Measurements from ENCODE around the gene SLC15A2. TPM values are rescaled to one million over a fixed set of nuclear protein-coding genes. Genes with fewer than 3 reads are reported as not detected.
A peak's percentile ranks its signal among the peaks of the same experiment; 100 is the strongest.

Gene SLC15A2
- total RNA-seq, 1 experiment from 2014 or later: 0.41 TPM

DNA sequence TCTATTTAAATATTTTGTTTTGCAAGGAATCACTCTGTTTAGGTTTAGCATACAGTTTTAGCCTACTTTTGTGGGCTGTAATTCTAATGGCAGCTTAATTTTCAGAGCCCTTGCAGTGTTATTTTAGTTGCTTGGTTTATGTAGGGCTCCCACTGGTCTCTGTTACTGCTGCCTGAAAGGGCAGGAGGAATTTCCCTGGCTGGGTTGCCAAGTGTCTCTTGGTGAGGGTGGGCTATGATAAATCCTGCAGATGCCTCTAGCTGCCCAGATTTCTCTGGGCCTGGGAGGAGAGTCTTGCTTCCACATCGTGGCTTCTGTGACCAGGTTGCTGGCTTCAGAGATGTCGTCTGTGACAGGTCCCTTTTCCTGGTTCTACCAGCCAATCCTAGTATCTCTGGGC lies 91.6 kb downstream of the SLC15A2 start:
- no TSS peak for BruUV-seq (replicated peaks)
- H3K36me3 ChIP-seq (ENCODE audit: control insufficient read depth, insufficient read depth, low read length): no peaks in the 10 kb centered on the region
- TF ChIP-seq POLR2AphosphoS5 (IDR thresholded peaks at IDR 0.05; ENCODE audit: low read depth, low read length): no peak
- TF ChIP-seq TCF7L2 (IDR thresholded peaks at IDR 0.05; ENCODE audit: low read depth, low read length): no peak
- ATAC-seq: no peak
- H3K9me3 ChIP-seq (ENCODE audit: control insufficient read depth, insufficient read depth, low read depth, low read length): peaks cover 16% of the 10 kb centered on the region
- no peak overlapping the region for H3K27ac ChIP-seq (ENCODE audit: low read length)
- in situ Hi-C loops (cut with HindIII; ENCODE audit: low pct_unique_long_range_greater_than_20kb, low sequenced_read_pairs): no loop called here
- no peaks in the 10 kb centered on the region for H3K4me1 ChIP-seq (ENCODE audit: control insufficient read depth, insufficient read depth, low read length)
- ChIA-PET CTCF (no interaction called here), POLR2A (no interaction called here)
- DNase-seq (ENCODE audit: low read depth, low spot score): no peak
- intact Hi-C loops (cut with micrococcal nuclease; ENCODE audit: unreplicated experiment): no loop called here
- H3K27me3 ChIP-seq (ENCODE audit: control insufficient read depth, insufficient read depth, low read length): peaks cover 5% of the 10 kb centered on the region
- H3K4me3 ChIP-seq (ENCODE audit: low read depth in 2 of 2, low read length in 2 of 2): no peak overlapping the region

GRCh38 chr3:121988146-121988545 lies 93.9 kb downstream of the SLC15A2 start:
- ATAC-seq: no peak
- no TSS peak for BruUV-seq (replicated peaks)
- H3K27me3 ChIP-seq (ENCODE audit: control insufficient read depth, insufficient read depth, low read length): peaks cover 5% of the 10 kb centered on the region; the same call in 1 of the 2 replicates
- H3K27ac ChIP-seq (ENCODE audit: low read length): no peak overlapping the region
- POLR2A ChIA-PET: interaction anchor here (0.7 kb wide), 1 partner anchor 16 kb away, joined by 3 read pairs; no protein-coding TSS in a partner anchor
- peaks cover 14% of the 10 kb centered on the region for H3K9me3 ChIP-seq (ENCODE audit: control insufficient read depth, insufficient read depth, low read depth, low read length)
- intact Hi-C loops (cut with micrococcal nuclease; ENCODE audit: unreplicated experiment): no loop called here
- DNase-seq (ENCODE audit: low read depth, low spot score): no peak
- no peak for TF ChIP-seq TCF7L2 (IDR thresholded peaks at IDR 0.05; ENCODE audit: low read depth, low read length)
- TF ChIP-seq POLR2AphosphoS5 (IDR thresholded peaks at IDR 0.05; ENCODE audit: low read depth, low read length): no peak
- no peak for TF ChIP-seq CTCF (IDR thresholded peaks at IDR 0.05)
- no peak for TF ChIP-seq SIN3A (IDR thresholded peaks at IDR 0.05; ENCODE audit: borderline replicate concordance, insufficient read depth, low read depth, low read length)
- no peak for TF ChIP-seq REST (IDR thresholded peaks at IDR 0.05; ENCODE audit: insufficient read depth in 1 of 2, low read depth in 2 of 2, low read length in 1 of 2)
- H3K36me3 ChIP-seq (ENCODE audit: control insufficient read depth, insufficient read depth, low read length): no peaks in the 10 kb centered on the region
- CTCF ChIA-PET: no interaction called here
- in situ Hi-C loops (cut with HindIII; ENCODE audit: low pct_unique_long_range_greater_than_20kb, low sequenced_read_pairs): no loop called here
- no peak overlapping the region for H3K4me3 ChIP-seq (ENCODE audit: low read depth in 2 of 2, low read length in 2 of 2)
- no peaks in the 10 kb centered on the region for H3K4me1 ChIP-seq (ENCODE audit: control insufficient read depth, insufficient read depth, low read length)

DNA sequence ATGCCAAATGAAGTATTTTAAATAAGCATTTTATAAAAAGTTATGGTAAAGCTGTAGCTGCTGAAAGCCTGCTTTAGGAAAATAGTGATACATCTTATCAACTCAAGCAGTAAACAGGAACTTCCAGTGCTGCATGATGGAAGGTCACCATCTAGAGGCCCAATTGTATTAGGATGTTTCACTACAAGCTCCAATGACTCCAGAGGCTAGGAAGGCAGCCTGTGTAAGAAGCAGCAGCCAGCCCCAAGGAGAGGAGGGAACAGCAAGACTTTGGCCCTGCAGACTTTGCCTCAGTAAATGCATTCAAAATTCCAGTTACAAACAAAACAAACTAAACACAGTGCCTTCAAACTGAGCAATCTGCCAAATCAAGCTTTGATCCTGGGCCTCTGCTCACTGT lies 95.7 kb downstream of the SLC15A2 start:
- in situ Hi-C loops (cut with HindIII; ENCODE audit: low pct_unique_long_range_greater_than_20kb, low sequenced_read_pairs): no loop called here
- peak; percentile 51; the same call in 1 of the 2 replicates for ATAC-seq
- intact Hi-C loops (cut with micrococcal nuclease; ENCODE audit: unreplicated experiment): no loop called here
- Histone ChIP-seq H3K4me1 (ENCODE audit: control insufficient read depth, insufficient read depth, low read length) (no peaks in the 10 kb centered on the region), H3K27me3 (ENCODE audit: control insufficient read depth, insufficient read depth, low read length) (peaks cover 5% of the 10 kb centered on the region; the same call in 1 of the 2 replicates), H3K27ac (ENCODE audit: low read length) (no peak overlapping the region), H3K36me3 (ENCODE audit: control insufficient read depth, insufficient read depth, low read length) (no peaks in the 10 kb centered on the region), H3K4me3 (ENCODE audit: low read depth in 2 of 2, low read length in 2 of 2) (no peak overlapping the region), H3K9me3 (ENCODE audit: control insufficient read depth, insufficient read depth, low read depth, low read length) (no peaks in the 10 kb centered on the region)
- no TSS peak for BruUV-seq (replicated peaks)
- TF ChIP-seq CTCF (IDR thresholded peaks at IDR 0.05) (peak; percentile 22; the same call in 1 of the 2 replicates), POLR2AphosphoS5 (IDR thresholded peaks at IDR 0.05; ENCODE audit: low read depth, low read length) (no peak)
- no peak for DNase-seq (ENCODE audit: low read depth, low spot score)
- CTCF ChIA-PET: no interaction called here
- POLR2A ChIA-PET: no interaction called here
